BJ (cell line): ENCODE measurements around the gene CPXM1. TPM values are rescaled to one million over a fixed set of nuclear protein-coding genes. Genes with fewer than 3 reads are reported as not detected.
"Not testable (repeated sequence)": the region's sequence is repeated elsewhere in the genome, so short reads cannot be mapped to it uniquely, and the experiment has no call there.

Source experiments
- CTCF ChIA-PET: fragments of 350-600 bp; formaldehyde crosslinking; extraction: SDS; loops from one replicate; lab custom pipeline; 2021; ENCODE audit warnings: antibody characterized with exemption, inconsistent platforms; lab: Yijun Ruan, JAX
- POLR2A ChIA-PET: fragments of 300-600 bp; sonication (Branson Sonifier 250); formaldehyde crosslinking; extraction: SDS; loops from one replicate; lab custom pipeline; 2021; ENCODE audit warnings: antibody characterized with exemption; lab: Charles Lee
- DNase-seq: peaks from one replicate; pipeline ENCODE4 v3.0.0-alpha.2; 2011; ENCODE audit warnings: low read depth
- H3K27me3 ChIP-seq: 2 replicates; pipeline ENCODE4 v1.6.0; 2011; ENCODE audit warnings: low read length; ENCODE audit not compliant: control insufficient read depth, insufficient read depth
- H3K36me3 ChIP-seq: 2 replicates; pipeline ENCODE4 v1.5.1; 2011; ENCODE audit warnings: low read length; ENCODE audit not compliant: control insufficient read depth, insufficient read depth
- H3K4me3 ChIP-seq: 2 replicates; pipeline ENCODE4 v1.5.1; 2011; ENCODE audit warnings: low read depth, mild to moderate bottlenecking, control low read depth, low read length
- CTCF ChIP-seq: IDR thresholded peaks from 2 replicates; pipeline ENCODE4 v1.5.1; 2011; ENCODE audit warnings: low read depth, mild to moderate bottlenecking, control low read depth, inconsistent platforms, low read length, moderate library complexity; ENCODE audit not compliant: insufficient read depth
- polyA plus RNA-seq: library from polyadenylated mRNA; depleted of rRNA; stranded (reverse); fragments of >200 nt; gene quantifications from 2 replicates; pipeline ENCODE4 v1.2.3, GENCODE V29; 2011

Gene CPXM1
- polyA plus RNA-seq, 1 experiment = 1.6 TPM

DNA sequence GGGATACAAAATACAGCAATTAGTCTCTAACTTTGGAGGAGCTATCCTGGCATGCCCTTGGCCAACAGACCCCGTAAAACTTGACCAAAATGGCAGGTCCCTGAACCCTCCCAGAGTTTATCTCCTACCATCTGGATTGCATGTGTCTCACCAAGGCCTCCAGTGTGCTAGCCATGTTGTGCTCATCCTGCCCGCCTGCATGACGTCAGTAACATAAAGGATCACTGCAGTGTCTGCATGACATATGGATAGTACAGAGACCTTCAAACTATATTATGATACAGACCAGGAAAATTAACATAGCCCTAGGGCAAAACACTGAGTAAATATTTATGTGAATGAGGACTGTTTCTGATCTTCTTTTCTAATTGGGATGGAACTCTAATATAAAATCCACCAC lies 25.3 kb downstream of the CPXM1 start:
- ChIA-PET POLR2A (no interaction called here), CTCF (interaction anchor here (1.3 to 1.5 kb wide), 2 partner anchors 20 to 77 kb away, joined by 4 to 6 read pairs; no protein-coding TSS in a partner anchor)
- DNase-seq = no peak
- Histone ChIP-seq H3K27me3 (no peaks in the 10 kb centered on the region), H3K36me3 (no peaks in the 10 kb centered on the region), H3K4me3 (no peak overlapping the region)
- TF ChIP-seq CTCF = no peak

DNA sequence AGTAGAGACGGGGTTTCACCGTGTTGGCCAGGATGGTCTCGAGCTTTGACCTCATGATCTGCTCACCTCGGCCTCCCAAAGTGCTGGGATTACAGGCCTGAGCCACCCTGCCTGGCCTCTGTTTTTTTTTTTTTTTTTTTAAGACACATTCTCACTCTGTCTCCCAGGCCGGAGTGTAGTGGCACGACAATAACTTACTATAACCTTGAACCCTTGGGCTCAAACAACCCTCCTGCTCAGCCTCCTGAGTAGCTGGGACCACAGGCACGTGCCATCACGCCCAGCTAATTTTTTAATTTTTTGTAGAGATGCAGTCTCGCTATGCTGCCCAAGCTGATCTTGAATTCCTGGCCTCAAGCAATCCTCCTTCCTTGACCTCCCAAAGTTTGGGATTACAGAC lies 26.6 kb downstream of the CPXM1 start:
- Histone ChIP-seq H3K4me3 (no peak overlapping the region), H3K36me3 (no peaks in the 10 kb centered on the region), H3K27me3 (peaks cover 8% of the 10 kb centered on the region)
- ChIA-PET CTCF (interaction anchor here (0.8 to 0.9 kb wide), 2 partner anchors 18 to 30 kb away, joined by 3 read pairs; no protein-coding TSS in a partner anchor), POLR2A (no interaction called here)
- TF ChIP-seq CTCF = no peak
- no peak for DNase-seq

GRCh38 chr20:2771631-2772080 lies 28.8 kb downstream of the CPXM1 start:
- ChIA-PET POLR2A (no interaction called here), CTCF (no interaction called here)
- Histone ChIP-seq H3K4me3 (no peak overlapping the region), H3K36me3 (no peaks in the 10 kb centered on the region), H3K27me3 (peaks cover 12% of the 10 kb centered on the region)
- no peak for TF ChIP-seq CTCF
- no peak for DNase-seq

- H3K4me3 ChIP-seq, DNase-seq, CTCF ChIA-PET, POLR2A ChIA-PET, H3K36me3 ChIP-seq: not testable (repeated sequence)
- peaks cover 12% of the 10 kb centered on the region for H3K27me3 ChIP-seq
Observed at GRCh38 chr20:2770091-2770490, 30.3 kb downstream of the CPXM1 start.

DNA sequence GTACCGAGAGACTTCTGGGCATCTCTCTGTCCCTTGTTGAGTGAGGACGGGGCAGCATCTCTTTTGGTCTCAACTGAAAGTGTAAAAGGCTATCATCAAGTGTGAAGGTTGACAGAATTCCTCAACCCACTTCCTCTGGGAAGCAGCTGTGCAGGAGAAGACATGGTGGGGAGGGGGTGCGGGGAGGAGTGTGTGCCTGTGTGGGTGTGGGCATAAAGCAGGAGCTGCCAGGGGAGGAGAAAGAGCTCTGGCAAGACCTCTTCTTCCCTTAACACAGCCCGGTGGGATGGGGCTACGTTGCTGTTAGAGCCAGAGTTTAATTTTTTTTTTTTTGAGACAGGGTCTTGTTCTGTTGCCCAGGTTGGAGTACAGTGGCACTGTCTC lies 31.8 kb downstream of the CPXM1 start:
- no peaks in the 10 kb centered on the region for H3K36me3 ChIP-seq
- ChIA-PET CTCF (interaction anchor here (1.0 to 7.7 kb wide), 7 partner anchors 11 to 232 kb away, joined by 3 to 72 read pairs (median 4); no protein-coding TSS in a partner anchor), POLR2A (no interaction called here)
- no peak for DNase-seq
- TF ChIP-seq CTCF = no peak
- H3K4me3 ChIP-seq = no peak overlapping the region
- peaks cover 12% of the 10 kb centered on the region for H3K27me3 ChIP-seq
